Activated naive CD4-positive, alpha-beta T cell (primary cell): ENCODE data around the gene CHCHD10.

ENCODE experiments used
- DNase-seq, 4 experiments: peaks; one replicate each; lab custom pipeline; 2025; lab: John Stamatoyannopoulos, UW

The CHCHD10 gene

GRCh38 chr22:23772649-23773473 is 5.1 kb upstream of the CHCHD10 start, which contains the start of gene MMP11:
TSS of gene MMP11 (plus strand) at chr22:23772849. CDS start at chr22:23772871, 22 bp downstream.
- peak in 3 of 4 experiments; percentile 31 to 69 (median 46) for DNase-seq

GRCh38 chr22:23772315-23772648 is 4.5 kb upstream of the CHCHD10 start:
- no peak for DNase-seq

GRCh38 chr22:23769321-23769965 is 1.7 kb upstream of the CHCHD10 start:
- no peak for DNase-seq

DNA sequence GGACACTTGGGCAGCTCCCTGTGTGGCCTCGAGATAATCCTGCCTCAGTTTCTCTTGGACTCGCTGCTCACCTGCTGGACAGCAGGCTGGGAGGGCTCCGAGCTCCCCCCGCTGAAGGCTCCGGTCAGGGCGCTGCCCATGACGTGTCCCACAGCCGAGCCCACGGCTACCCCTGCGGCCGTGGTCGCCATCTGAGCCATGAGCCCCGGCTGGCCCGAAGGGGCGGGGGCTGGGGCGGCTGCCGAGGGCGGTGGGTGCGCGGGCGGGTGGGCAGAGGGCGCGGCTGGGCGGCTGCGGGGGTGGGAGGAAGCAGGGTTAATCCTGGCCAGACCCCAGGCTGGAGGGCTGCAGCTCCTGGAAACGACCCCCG is 484 bp downstream of the CHCHD10 start:
- no peak for DNase-seq

DNA sequence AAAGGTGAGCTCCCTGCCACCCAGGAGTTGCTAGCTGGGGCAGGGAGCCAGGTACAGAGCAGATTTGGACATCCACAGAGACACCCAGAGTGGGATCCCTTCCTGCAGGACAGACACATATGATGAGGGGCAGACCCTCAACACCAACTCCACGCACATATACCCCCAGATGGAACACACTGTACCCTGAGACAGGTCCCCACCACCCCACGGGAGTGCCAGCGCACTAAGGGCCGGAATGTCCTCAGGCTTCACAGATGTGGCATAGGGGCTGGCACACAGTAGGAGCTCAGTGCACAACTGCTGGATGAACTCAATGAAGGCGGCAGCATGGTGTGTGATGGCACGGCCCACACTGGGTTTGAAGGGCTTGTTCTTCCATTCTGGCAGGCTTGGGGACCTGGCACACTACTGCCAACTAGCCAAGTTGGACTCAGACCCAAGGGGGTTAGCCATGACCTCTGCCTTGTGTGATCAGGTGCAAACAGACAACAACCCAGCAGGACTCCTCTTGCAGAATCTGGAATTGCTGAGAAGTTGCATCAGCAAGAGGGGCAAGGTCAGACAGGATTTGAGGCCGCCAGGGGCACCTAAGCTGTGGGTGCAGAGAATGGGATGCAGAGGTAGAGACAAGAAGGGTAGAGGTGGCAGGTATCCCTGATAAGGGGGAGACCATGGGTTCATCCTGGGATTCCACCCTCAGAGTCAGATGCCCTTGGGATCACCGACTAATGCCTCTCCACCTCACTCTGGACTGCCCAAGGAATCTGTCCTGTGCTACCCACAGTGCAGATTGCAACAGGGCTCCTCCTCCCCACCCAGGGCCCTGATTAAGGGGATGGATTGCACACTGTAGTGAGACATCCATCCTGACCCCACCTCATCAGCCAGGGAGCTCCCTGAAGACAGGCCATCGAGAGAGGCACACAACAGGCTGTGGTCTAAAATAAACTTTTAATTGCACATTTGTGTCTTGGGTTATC is 2.6 kb downstream of the CHCHD10 start:
- DNase-seq, result no peak

GRCh38 chr22:23763954-23764353 is 3.8 kb downstream of the CHCHD10 start:
- DNase-seq, result no peak

GRCh38 chr22:23763579-23763945 is 4.2 kb downstream of the CHCHD10 start:
- peak; percentile 18 to 51 (median 32) for DNase-seq

- DNase-seq, result peak in 1 of 4 experiments; percentile 25
Measured at GRCh38 chr22:23762842-23763578, 4.8 kb downstream of the CHCHD10 start, which contains the start of gene C22orf15. TSS of gene C22orf15 (plus strand) at chr22:23762990. CDS start at chr22:23763307, 317 bp downstream.

DNA sequence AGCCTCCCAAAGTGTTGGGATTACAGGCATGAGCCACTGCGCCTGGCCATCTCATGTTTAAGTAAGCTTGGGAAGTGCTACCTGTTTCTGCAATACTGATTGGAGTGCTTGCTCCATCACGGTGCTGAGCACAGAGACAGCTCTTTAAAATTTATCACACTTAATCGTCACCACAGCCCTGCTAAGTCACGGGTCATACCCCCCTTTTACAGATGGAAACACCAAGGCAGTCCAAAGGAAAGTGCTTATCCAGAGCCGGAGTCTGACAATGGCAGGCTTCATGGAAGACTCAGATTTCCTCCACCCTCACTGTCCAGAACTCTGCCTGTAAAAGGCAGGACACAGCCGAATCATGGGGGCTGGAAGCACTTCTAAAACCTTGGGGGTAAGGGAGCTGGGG is 7.7 kb downstream of the CHCHD10 start:
- no peak for DNase-seq

GRCh38 chr22:23759566-23759965 is 8.2 kb downstream of the CHCHD10 start:
- no peak for DNase-seq

DNA sequence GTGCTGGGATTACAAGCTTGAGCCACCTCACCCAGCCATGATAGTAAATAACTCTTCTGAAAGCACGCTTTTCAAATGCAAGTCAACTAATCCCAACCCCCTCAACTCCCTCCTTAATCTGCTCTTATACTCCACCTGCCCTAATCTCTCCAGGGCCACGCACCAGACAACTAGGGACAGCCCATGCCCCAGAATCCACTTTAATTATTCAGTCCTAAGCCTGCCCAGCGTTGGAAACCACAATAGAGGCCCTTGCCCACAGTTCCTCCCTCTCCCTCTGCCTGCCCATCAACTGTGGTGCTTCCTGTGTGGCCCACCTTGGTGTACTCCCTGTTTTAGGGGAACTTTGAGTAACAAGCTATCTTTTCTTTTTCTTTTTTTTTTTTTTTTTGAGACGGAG is 10.9 kb downstream of the CHCHD10 start:
- DNase-seq, result no peak

DNA sequence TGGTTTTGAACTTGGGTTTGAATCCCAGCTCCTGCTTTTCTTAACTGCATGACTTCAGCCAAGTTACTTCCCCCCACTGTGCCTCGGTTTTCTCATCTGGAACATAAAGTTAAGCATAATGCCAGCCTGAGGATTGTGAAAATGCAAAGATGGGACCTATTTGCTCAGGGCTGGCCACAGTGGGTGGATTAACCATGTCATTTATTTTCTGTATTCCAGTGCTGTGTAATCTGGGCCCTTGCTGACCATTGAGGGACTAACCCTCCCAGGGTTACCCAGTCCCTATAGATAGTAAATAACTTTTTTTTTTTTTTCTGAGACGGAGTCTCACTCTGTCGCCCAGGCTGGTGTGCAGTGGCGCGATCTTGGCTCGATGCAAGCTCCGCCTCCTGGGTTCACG is 12.1 kb downstream of the CHCHD10 start:
- no peak for DNase-seq

GRCh38 chr22:23754980-23755636 is 12.7 kb downstream of the CHCHD10 start:
- no peak for DNase-seq

- DNase-seq, result no peak
Measured at GRCh38 chr22:23754220-23754919, 13.4 kb downstream of the CHCHD10 start, which contains the start of gene VPREB3. TSS of gene VPREB3 (minus strand) at chr22:23754425. CDS start at chr22:23754363, 62 bp downstream.

- no peak for DNase-seq
Measured at GRCh38 chr22:23753385-23753784, 14.4 kb downstream of the CHCHD10 start.

- no peak for DNase-seq
Measured at GRCh38 chr22:23752750-23753149, 15.0 kb downstream of the CHCHD10 start.

DNA sequence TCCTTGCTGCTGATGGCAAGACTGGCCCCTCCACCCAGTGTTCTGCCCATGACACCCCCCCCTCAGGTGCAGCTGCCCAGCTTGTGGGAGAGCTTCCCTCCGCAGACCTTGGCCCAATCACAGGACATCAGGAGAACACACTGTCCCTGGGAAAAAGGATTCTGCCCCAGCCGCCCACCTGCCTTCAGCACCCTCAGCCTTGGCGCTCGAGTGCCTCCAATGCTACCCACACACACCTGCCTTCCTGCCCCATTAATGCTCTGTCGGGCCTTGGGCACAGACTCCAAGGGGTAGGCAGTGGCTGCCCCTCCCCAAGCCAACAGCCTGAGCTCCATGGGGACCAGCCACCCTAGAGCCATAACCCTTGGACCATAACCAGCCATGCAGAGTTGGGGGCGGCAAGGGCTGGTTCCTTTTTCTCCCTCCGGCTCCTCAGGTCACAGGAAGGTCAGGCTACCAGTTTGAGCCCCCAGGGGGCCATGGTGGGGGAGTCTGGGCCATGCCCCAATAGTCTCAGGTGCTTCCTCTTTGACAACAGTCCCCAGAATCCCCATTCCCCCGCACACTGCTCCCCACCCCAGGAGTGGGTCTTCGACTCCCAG is 15.6 kb downstream of the CHCHD10 start:
- no peak for DNase-seq

DNA sequence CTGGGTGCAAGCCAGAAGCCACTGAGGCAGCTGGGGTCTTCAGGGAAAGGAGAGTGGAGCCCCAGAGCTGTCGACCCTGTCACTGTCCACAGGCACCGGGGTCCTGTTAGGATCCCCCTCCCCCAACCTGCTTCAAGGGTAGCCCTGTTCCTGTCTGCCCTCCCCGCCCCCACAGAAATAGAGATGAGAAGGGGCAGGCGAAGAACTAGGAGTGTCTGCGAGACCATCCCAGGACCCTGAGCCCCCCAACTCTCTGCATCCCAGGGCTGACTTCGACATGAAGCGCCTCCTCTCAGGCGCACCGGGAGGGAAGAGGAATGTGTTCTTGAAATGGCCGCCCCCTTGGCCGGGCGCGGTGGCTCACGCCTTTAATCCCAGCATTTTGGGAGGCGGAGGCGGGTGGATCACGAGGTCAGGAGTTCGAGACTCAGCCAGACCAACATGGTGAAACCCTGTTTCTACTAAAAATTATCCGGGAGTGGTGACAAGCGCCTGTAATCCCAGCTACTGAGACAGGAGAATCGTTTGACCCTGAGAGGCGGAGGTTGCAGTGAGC is 16.3 kb downstream of the CHCHD10 start:
- peak in 1 of 4 experiments; percentile 43 for DNase-seq

GRCh38 chr22:23750714-23751440 is 16.9 kb downstream of the CHCHD10 start, which contains the start of gene ZNF70:
TSS of gene ZNF70 (minus strand) at chr22:23751112. CDS start at chr22:23745140, 5,972 bp downstream.
- DNase-seq, result peak; percentile 28 to 84 (median 61)
